GM18873 (cell line): ENCODE data around the gene TNPO2.
"Not testable (repeated sequence)": the region's sequence is repeated elsewhere in the genome, so short reads cannot be mapped to it uniquely, and the experiment has no call there.

Experiments used
- ATAC-seq: cut with Tn5 transposase; IDR thresholded peaks from one replicate; pipeline ENCODE4 v1.9.1; 2021; ENCODE audit warnings: mild to moderate bottlenecking, moderate library complexity, moderate number of reproducible peaks; ENCODE audit not compliant: unreplicated experiment, low FRiP score

TNPO2 gene

DNA sequence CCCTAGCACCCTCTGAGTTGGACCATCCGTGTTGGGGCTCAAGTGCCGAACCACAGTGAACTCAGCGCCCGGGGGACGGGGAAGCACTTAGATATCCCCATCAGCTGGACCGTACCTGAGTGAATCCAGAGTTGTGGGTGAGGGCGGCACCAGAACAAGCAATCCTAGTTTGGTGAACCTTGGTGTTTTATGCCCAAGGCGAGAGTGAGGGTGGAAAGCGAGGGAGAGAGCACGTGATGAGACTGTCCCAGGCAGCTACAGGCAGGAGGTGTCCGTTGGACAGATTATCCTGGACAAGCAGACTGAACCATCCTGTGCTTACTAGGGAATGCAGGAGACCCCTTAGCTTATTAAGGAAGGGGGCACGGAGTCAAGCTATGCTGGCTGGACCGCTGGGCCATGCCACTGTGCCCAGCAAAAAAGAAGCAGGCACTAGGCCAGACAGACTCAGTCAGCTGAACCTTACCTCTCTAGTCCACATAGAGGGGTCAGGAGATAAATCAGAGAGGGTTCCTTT is 14.2 kb upstream of the TNPO2 start:
- ATAC-seq = no peak

DNA sequence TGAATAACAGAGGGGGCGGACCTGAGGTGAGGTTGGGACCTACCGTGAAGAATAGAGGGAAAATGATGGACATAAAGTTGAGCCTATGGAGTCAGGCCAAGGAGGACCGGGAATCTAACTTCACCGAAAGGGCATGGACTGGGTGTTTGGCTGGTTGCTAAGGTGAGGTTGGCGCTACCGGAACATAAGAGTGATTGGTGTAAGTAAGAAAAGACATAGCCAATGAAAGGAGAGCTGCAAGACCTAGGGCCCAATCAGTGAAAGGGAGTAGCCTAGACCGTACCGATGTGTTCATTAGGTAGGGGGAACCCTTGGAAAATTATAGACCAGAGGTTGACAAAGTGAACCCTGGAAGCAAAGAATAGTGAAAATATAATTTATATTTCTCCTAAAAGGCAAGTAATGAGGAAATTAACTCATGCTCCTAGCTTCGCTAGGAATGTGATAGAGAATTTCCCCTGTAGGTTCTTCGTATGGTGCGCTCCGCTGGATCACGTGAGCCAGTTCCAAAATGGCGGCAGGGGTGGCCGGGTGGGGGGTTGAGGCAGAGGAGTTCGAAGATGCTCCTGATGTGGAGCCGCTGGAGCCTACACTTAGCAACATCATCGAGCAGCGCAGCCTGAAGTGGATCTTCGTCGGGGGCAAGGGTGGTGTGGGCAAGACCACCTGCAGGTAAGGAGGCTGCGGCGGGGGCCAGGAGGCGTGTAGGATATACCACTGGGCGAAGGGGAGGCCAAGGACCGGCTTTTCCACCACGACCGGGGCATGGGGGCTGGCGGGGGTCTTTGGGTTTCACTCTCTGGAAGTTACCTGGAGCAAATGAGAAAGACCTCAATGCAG is 13.5 kb upstream of the TNPO2 start, which contains the start of gene GET3:
Gene GET3, plus strand, starts transcription at position 503 of the 840 bp plus-strand sequence. Its CDS starts 9 bp downstream, at position 512.
- ATAC-seq = peak; percentile 65

GRCh38 chr19:12733369-12734214 is 9.9 kb upstream of the TNPO2 start:
- ATAC-seq = no peak

- no peak for ATAC-seq
These were observed 7.6 kb upstream of the TNPO2 start for GRCh38 chr19:12731337-12731736.

DNA sequence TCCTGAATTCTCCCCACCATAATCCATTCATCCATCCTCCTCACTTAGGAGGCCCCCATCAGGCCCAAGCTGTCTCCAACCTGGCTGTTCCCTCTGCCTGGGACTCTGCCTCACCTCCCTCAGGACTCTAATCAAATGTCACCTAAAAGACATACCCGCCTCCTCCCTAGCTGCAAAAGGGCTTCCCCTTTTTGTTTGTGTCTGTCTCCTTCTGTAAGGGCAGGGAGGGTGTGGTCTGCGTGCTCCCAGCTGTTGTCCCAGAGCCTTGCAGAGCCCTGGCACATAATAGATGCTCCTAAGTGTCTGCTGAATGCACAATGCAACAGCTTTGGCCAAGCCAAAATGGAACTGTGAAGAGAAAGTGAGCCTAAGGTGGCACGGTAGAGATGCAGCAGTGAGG is 6.3 kb upstream of the TNPO2 start:
- ATAC-seq = no peak

GRCh38 chr19:12727745-12728433 is 4.2 kb upstream of the TNPO2 start:
- no peak for ATAC-seq

DNA sequence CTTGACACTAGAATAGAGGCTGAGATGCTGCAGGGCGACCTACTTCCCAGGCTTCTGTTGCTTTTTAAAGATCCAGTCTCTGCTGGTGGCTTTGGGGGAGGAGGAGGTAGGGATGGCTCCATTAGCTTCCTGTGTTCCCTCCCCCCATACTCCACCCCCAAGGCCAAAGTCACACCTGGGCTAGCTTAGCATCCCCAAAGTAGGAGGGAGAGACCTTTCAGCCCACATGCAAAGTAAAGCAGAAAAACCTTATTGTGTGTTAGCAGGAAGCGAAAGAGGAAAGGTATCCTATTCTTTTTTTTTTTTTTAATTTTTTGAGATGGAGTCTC is 3.2 kb upstream of the TNPO2 start:
- ATAC-seq = no peak

GRCh38 chr19:12725612-12726011 is 1.9 kb upstream of the TNPO2 start:
- not testable (repeated sequence) for ATAC-seq

- no peak for ATAC-seq
These were observed 421 bp downstream of the TNPO2 start for GRCh38 chr19:12723381-12723640.

DNA sequence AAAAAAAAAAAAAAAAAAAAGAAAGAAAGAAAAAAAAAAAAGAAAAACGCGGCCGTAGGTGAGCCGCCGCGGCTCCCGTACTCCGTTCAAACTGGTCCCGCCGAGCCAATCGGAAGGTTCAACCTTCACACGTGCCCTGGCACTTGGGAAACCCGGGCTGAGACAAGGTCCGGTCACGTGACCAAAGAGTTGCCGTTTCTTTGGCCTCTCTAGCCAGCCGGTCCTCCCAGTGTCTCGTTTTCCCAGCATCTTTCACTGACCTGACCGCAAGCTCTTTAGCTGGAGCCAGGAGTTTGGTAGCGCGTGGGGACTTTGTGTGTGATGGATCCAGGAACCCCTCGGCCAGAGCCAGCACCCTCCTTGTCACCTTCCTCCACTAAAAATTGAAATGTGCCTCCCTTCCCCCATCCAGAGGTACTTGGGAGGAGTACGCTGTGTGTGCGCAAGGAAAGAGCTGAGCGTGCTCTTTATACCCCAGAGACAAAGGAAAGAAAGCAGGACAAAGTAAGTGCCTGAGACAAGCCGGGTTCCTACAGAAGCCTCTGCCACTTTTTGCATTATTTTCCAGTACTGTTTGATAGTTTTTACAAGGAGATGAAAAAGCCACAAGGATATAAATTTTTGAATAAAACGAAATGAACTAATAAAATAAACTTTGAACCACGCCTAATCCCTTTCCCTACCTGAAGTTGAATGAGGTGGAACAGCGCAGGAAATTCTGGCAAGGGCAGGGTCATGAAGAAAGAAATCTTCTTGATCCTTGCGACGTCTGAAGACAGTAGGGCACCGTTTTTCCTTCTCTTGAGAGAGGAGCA is 959 bp downstream of the TNPO2 start:
- peak; percentile 68 for ATAC-seq

DNA sequence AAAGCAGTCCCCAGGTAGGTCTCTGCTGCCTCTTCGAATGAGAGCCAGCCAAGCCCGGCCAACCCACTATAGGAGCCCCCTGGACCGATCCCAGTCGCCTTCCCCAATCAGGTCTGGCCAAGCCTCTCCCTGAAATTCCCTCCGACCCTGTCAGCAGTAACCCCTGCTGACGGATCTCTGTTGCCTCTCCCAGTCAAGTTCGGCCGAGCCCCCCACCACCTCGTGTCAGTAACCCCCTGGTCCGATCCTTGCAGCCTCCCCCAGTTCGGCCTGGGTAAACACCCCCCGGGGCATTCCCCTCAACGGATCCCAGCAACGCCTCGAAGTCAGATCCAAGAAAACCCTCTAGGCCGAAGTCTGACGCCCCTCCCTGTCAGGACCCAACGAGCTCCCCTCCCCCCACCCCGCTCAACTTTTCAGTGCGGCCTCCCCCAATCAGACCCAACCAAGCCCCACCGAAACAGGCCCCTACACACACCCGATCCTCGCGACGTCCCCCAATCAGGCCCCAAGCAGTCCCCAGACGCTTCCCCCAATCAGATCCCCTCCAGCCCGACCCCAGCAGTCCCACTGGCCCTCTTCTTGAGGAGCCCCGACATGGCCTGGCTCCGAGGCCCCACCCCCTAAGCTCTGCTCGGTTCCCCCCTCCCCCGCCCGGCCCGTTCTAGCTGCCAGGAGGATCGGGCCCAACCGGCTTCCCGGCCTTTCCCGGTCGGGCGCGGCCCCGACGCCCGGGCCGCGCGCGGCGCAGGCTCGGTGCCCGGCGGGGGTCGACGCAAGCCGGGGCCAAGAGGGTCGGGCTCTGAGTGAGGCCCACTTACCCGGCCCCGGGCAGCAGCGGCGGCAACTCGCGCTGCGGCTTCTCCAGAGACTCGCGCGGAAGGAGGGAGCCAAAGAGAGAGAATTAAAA is 1.8 kb downstream of the TNPO2 start:
- ATAC-seq = peak; percentile 6

DNA sequence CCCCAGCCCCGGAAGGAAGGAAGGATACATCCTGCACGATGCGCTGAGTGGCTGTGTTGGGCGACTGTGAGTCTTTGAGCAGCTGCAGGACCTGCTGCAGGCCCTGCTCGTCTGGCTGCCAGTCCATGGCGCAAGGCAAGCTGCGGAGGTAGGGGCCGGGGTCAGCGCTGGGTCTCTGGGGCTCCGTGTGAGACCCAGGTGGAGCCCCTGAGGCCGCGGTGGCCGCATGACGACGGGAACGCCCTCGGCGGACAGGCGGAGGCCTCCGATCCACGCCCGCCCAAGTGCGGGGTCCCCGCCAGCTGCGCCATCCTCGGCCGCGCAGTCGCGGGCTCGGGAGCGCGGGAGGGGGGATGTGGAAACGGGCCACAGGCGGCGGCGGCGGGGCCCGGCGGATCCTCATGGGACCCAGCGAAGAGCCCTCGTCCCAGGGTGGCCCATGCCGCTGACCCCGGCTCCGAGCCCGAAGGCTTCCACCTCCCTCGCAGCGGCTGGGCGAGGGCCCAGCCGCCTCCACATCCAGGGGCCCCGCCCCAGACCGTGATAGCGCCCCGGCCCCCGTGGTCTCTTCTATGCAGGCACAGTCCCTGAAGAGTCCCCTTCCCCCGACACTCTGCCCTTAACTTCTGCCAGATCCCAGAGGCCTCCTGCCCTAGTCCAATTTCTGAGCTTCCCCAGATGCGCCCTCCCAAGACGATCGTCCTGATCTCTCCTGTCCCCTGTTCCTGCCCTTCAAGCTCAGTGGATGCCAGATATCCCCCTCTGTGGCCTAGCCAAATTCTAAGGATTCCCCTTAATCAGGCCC is 2.7 kb downstream of the TNPO2 start:
- ATAC-seq = no peak

GRCh38 chr19:12720296-12720695 is 3.4 kb downstream of the TNPO2 start:
- ATAC-seq = no peak

DNA sequence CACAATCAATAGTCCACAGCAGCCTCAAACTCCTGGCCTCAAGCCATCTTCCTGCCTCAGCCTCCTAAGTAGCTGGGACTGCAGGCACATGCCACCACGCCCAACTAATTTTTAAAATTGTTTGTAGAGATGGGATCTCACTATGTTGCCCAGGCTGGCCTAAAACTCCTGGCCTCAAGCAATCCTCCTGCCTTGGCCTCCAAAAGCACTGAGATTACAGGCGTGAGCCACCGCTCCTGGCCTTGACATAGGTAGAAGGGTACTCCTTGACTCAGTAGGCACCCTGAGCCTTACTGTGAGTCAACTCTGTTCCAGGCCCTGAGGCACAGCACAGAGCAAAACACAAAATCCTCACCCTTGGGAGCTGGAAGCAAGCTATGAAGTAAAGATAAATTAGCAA is 7.8 kb downstream of the TNPO2 start:
- no peak for ATAC-seq

GRCh38 chr19:12715102-12715501 is 8.6 kb downstream of the TNPO2 start:
- ATAC-seq = no peak

DNA sequence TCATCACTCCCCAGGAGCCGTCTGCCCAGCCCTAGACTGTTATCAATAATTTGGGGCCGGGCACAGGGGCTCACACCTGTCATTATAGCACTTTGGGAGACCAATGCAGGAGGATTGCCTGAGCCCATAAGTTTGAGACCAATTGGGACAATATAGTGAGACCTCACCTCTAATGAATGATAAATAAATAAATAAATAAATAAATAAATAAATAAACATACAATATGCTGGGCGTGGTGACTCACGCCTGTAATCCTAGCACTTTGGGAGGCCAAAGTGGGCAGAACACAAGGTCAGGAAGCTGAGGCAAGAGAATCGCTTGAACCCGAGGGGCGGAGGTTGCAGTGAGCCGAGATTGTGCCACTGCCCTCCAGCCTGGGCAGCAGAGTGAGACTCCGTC is 10.4 kb downstream of the TNPO2 start:
- not testable (repeated sequence) for ATAC-seq

- not testable (repeated sequence) for ATAC-seq
These were observed 11.7 kb downstream of the TNPO2 start for GRCh38 chr19:12712077-12712476.

DNA sequence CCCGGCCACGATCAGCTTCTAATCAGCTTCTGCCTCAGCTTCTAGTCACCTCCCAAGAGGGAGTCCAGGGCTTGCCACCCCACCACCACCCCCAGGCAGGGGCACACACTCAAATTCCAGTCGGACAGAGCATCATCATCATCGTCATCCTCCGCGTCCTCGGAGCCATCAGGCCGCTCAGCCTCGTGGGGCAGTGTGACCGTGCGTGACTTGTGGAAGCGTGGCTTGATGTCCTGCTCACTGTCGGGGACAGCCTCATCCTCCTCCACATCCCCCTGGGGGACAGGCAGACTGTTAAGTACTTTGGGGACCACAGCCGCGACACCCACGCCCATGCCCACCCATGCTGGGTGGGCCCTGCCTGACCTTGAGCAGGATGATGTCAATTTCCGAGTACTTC is 12.5 kb downstream of the TNPO2 start:
- no peak for ATAC-seq
